ENCODE data around the gene PRR18.

GRCh38 chr6:166354965-166355364 lies 46.8 kb upstream of the PRR18 start:
- no peak for TF ChIP-seq CTCF (conservative IDR thresholded peaks at IDR 0.05)
- no peak for TF ChIP-seq EZH2 (IDR thresholded peaks at IDR 0.05; ENCODE audit: low read depth)

All from PC-9 (cell line).